ENCODE results near the gene ENO4.

- TF ChIP-seq, protein P1, sequence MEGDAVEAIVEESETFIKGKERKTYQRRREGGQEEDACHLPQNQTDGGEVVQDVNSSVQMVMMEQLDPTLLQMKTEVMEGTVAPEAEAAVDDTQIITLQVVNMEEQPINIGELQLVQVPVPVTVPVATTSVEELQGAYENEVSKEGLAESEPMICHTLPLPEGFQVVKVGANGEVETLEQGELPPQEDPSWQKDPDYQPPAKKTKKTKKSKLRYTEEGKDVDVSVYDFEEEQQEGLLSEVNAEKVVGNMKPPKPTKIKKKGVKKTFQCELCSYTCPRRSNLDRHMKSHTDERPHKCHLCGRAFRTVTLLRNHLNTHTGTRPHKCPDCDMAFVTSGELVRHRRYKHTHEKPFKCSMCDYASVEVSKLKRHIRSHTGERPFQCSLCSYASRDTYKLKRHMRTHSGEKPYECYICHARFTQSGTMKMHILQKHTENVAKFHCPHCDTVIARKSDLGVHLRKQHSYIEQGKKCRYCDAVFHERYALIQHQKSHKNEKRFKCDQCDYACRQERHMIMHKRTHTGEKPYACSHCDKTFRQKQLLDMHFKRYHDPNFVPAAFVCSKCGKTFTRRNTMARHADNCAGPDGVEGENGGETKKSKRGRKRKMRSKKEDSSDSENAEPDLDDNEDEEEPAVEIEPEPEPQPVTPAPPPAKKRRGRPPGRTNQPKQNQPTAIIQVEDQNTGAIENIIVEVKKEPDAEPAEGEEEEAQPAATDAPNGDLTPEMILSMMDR (IDR thresholded peaks at IDR 0.05 in 2 of 3, conservative IDR thresholded peaks at IDR 0.05 in 1 of 3; ENCODE audit: borderline replicate concordance in 1 of 3, insufficient read depth in 1 of 3, low read depth in 2 of 3, low read length in 2 of 3): no peak
- no peak for TF ChIP-seq POLR2AphosphoS5 (IDR thresholded peaks at IDR 0.05; ENCODE audit: low read depth, low read length)
These were observed 18.9 kb downstream of the ENO4 start for GRCh38 chr10:116868198-116868676.

Data from HCT116 (cell line).